ENCODE results near the gene AXDND1. TPM values are rescaled to one million over a fixed set of nuclear protein-coding genes. Genes with fewer than 3 reads are reported as not detected.
"Not testable (repeated sequence)": the region's sequence is repeated elsewhere in the genome, so short reads cannot be mapped to it uniquely, and the experiment has no call there.

AXDND1 gene
- total RNA-seq, 1 experiment from 2014 or later, result 0.53 TPM

DNA sequence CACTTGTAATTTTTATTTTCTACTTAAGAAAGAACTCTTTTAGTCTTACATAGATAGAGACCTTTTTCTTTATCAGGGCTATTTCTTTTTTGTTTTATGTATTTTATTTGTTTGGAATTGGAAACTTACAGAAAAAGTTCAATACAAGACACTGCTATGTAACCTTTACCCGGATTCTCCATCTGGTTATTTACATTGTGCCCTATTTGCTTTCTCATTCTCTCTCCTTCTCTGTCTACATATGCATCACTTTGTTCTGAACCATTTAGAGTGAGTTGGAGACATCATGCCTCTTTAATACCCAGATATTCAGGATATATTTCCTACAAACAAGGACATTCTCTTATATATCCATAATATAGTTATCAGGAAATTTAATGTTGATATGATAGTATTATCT lies 18.3 kb downstream of the AXDND1 start:
- Histone ChIP-seq H3K36me3 (no peaks in the 10 kb centered on the region), H3K9me3 (replicated peaks) (no peaks in the 10 kb centered on the region), H3K4me3 (no peak overlapping the region), H3K27me3 (replicated peaks) (no peaks in the 10 kb centered on the region), H3K27ac (no peak overlapping the region), H3K4me1 (replicated peaks) (no peaks in the 10 kb centered on the region)
- DNase-seq (ENCODE audit: low read depth in 1 of 2, low spot score in 2 of 2), result no peak

DNA sequence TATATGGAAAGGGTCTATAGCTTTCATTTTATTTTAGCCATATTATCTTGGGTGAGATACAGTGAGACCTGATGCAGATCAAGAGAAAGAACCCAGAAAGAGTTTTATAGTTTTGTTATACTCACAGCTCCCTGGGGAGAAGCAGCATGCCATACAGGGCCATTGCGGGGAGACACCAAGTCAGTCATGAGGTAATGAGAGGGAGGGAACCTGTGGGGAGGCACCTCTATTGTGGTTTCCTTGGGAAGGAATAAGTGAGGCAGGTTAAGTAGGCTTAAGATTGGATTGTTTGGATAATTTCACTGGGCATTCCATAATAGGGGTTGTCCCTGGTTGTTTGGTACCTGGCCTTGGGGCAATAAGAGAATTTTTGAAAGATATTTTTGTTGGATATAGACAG lies 19.7 kb downstream of the AXDND1 start:
- no peaks in the 10 kb centered on the region for H3K9me3 ChIP-seq (replicated peaks)
- no peak overlapping the region for H3K27ac ChIP-seq
- H3K4me3 ChIP-seq, result no peak overlapping the region
- no peaks in the 10 kb centered on the region for H3K36me3 ChIP-seq
- H3K27me3 ChIP-seq (replicated peaks), result no peaks in the 10 kb centered on the region
- H3K4me1 ChIP-seq (replicated peaks), result no peaks in the 10 kb centered on the region
- no peak for DNase-seq (ENCODE audit: low read depth in 1 of 2, low spot score in 2 of 2)

DNA sequence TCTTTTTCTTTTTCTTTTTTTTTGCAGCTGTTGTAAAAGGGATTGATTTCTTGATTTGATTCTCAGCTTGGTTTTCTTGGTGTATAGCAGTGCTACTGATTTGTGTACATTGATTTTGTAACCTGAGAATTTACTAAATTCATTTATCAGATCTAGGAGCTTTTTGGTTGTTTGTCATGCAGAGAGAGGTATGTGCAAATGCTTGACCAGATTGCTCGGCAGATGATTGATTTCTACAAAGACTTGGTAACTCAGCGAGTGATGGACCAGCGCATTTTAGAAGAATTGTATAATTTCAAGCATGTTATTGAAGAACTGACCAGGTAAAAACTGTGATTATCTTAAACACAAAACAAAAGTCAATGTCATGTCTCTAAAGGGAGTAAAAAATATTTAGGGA lies 27.9 kb downstream of the AXDND1 start:
- H3K27ac ChIP-seq, result no peak overlapping the region
- DNase-seq (ENCODE audit: low read depth in 1 of 2, low spot score in 2 of 2), result no peak
- H3K4me1 ChIP-seq (replicated peaks), result no peaks in the 10 kb centered on the region
- peaks cover 5% of the 10 kb centered on the region; the same call in 1 of the 2 replicates for H3K9me3 ChIP-seq (replicated peaks)
- H3K27me3 ChIP-seq (replicated peaks), result no peaks in the 10 kb centered on the region
- no peak overlapping the region for H3K4me3 ChIP-seq
- no peaks in the 10 kb centered on the region for H3K36me3 ChIP-seq

DNA sequence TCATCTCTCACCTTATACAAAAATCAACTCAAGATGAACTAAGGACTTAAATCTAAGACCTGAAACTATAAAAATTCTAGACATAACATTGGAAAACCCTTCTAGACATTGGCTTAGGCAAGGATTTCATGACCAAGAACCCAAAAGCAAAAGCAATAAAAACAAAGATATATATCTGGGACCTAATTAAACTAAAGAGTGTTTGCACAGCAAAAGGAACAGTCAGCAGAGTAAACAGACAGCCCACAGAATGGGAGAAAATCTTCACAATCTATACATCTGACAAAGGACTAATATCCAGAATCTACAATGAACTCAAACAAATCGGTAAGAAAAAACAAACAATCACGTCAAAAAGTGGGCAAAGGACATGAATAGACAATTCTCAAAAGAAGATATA lies 33.6 kb downstream of the AXDND1 start:
- not testable (repeated sequence) for H3K4me1 ChIP-seq (replicated peaks); DNase-seq (ENCODE audit: low read depth in 1 of 2, low spot score in 2 of 2); H3K27me3 ChIP-seq (replicated peaks); H3K27ac ChIP-seq; H3K9me3 ChIP-seq (replicated peaks); H3K36me3 ChIP-seq; H3K4me3 ChIP-seq

DNA sequence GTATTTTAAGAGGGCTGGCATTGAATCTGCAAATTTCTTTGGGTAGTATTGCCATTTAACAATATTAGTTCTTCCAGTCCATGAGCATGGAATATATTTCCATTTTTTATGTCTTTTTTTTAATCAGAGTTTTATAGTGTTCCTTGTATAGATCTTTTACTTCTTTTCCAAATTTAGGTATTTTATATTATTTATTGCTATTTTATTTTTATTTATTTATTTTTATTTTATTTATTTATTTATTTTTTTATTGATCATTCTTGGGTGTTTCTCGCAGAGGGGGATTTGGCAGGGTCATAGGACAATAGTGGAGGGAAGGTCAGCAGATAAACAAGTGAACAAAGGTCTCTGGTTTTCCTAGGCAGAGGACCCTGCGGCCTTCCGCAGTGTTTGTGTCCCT lies 52.0 kb downstream of the AXDND1 start:
- not testable (repeated sequence) for H3K27me3 ChIP-seq (replicated peaks); H3K27ac ChIP-seq; DNase-seq (ENCODE audit: low read depth in 1 of 2, low spot score in 2 of 2); H3K9me3 ChIP-seq (replicated peaks); H3K4me1 ChIP-seq (replicated peaks); H3K4me3 ChIP-seq; H3K36me3 ChIP-seq

DNA sequence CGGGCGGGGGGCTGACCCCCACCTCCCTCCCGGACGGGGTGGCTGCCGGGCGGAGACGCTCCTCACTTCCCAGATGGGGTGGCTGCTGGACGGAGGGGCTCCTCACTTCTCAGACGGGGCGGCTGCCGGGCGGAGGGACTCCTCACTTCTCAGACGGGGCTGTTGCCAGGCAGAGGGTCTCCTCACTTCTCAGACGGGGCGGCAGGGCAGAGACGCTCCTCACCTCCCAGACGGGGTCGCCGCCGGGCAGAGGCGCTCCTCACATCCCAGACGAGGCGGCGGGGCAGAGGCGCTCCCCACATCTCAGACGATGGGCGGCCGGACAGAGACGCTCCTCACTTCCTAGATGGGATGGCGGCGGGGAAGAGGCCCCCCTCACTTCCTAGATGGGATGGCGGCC lies 52.9 kb downstream of the AXDND1 start:
- not testable (repeated sequence) for H3K4me3 ChIP-seq; DNase-seq (ENCODE audit: low read depth in 1 of 2, low spot score in 2 of 2); H3K36me3 ChIP-seq; H3K4me1 ChIP-seq (replicated peaks); H3K27me3 ChIP-seq (replicated peaks); H3K9me3 ChIP-seq (replicated peaks); H3K27ac ChIP-seq

DNA sequence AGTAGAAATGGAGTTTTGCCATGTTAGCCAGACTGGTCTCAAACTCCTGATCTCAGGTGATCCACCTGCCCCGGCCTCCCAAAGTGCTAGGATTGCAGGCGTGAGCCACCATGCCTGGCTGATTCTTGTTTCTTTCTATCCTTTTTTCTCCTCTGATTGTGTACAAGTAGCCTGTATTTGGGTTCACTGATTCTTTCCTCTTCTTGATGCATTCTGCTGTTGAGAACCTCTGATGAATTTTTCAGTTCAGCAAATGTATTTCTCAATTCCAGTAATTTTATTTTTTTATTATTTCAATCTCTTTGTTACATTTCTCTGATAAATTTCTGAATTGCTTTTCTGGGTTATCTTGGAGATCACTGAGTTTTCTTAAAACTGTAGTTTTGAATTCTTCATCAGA lies 58.8 kb downstream of the AXDND1 start:
- H3K36me3 ChIP-seq, result no peaks in the 10 kb centered on the region
- no peaks in the 10 kb centered on the region for H3K4me1 ChIP-seq (replicated peaks)
- DNase-seq (ENCODE audit: low read depth in 1 of 2, low spot score in 2 of 2), result no peak
- H3K9me3 ChIP-seq (replicated peaks), result no peaks in the 10 kb centered on the region; the same call in 1 of the 2 replicates
- peaks cover 6% of the 10 kb centered on the region; the same call in 1 of the 2 replicates for H3K27me3 ChIP-seq (replicated peaks)
- H3K27ac ChIP-seq, result no peak overlapping the region
- no peak overlapping the region for H3K4me3 ChIP-seq

DNA sequence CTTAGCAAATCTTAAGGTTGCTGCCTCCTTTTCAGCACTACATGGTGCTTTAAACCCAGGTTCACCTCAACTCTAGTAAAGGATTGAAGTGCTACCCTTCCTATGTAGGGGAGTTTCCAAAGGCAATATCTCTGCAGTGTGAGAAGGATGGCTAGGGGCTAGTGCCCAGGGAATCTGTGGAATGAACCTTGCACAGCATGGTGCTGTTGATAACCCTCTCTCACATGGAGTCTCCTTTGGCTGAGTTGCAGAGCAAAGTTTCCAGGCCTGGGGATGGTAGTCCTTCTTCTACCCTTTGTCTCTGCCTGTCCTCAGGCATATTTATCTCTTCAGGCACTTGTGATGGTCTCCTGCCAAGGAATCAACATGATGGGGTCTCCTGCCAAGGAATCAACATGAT lies 59.4 kb downstream of the AXDND1 start:
- no peak for DNase-seq (ENCODE audit: low read depth in 1 of 2, low spot score in 2 of 2)
- H3K4me3 ChIP-seq, result no peak overlapping the region
- peaks cover 1% of the 10 kb centered on the region; the same call in 1 of the 2 replicates for H3K27me3 ChIP-seq (replicated peaks)
- H3K9me3 ChIP-seq (replicated peaks), result no peaks in the 10 kb centered on the region; the same call in 1 of the 2 replicates
- no peaks in the 10 kb centered on the region for H3K4me1 ChIP-seq (replicated peaks)
- H3K36me3 ChIP-seq, result no peaks in the 10 kb centered on the region
- H3K27ac ChIP-seq, result no peak overlapping the region

DNA sequence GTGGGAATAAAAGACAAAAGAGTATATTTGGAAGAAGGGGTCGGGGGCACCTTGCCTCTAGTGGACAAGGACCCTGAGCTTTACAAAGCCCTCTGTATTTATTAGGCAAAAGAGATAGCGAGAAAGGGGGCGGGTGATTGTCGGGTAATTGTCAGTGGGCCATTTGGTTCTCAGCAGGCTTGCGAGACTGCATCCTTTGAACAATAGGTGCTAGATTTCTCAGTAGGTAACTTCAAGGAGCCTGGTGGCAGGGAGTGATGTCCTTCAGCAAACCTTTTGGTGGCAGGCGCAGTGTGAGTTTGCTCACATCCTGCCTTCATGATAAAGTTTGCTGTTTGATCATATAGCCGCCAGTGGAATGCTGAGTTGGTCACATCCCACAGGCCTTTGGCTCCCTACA lies 71.4 kb downstream of the AXDND1 start:
- DNase-seq (ENCODE audit: low read depth in 1 of 2, low spot score in 2 of 2), result no peak
- H3K4me1 ChIP-seq (replicated peaks), result no peaks in the 10 kb centered on the region
- no peak overlapping the region for H3K27ac ChIP-seq
- H3K36me3 ChIP-seq, result no peaks in the 10 kb centered on the region
- H3K27me3 ChIP-seq (replicated peaks), result 0 out of 2 replicates have a peak, but pooled peaks cover 3% of the 10 kb centered on the region
- H3K4me3 ChIP-seq, result no peak overlapping the region
- no peaks in the 10 kb centered on the region for H3K9me3 ChIP-seq (replicated peaks)

DNA sequence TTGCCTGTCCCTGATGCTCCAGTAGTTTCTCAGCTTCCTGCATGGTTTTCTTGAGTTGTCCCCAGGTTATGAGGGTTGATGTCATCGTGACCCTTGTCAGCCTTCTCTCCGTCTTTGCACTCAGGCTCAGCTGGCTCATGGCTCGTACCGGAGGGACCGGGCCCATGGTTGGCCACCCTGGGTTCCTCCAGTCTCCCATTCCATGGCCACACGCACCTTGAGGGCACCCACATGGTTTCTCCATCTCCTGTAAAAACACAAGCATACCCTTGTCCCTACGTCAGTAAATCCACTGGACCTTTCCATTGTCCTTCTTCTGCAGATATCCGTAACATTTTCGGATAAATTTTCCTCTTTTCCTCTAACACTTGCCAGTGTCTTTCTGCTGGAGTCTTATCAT lies 73.9 kb downstream of the AXDND1 start:
- H3K4me3 ChIP-seq; H3K4me1 ChIP-seq (replicated peaks); DNase-seq (ENCODE audit: low read depth in 1 of 2, low spot score in 2 of 2); H3K36me3 ChIP-seq; H3K9me3 ChIP-seq (replicated peaks); H3K27ac ChIP-seq; H3K27me3 ChIP-seq (replicated peaks): not testable (repeated sequence)

DNA sequence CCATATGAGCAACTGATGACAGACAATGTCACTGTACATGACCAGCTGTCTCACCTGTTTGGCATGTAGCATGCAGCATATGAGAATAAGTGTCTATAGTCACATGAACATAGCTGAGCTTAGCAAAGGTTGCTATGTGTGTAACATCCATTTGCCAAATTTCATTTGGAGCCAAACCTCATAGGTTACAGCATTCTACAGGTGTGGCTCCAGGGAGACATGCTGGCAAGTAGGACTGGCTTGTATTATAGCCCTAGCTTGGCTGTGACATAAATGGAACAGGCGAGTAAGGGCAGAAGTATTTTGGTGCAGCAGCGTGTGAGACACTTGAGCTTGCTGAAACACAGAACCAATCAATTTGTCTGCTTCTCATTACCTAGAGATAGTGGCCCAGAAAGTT lies 74.5 kb downstream of the AXDND1 start:
- H3K9me3 ChIP-seq (replicated peaks); H3K27ac ChIP-seq; H3K27me3 ChIP-seq (replicated peaks); H3K4me1 ChIP-seq (replicated peaks); H3K36me3 ChIP-seq; DNase-seq (ENCODE audit: low read depth in 1 of 2, low spot score in 2 of 2); H3K4me3 ChIP-seq: not testable (repeated sequence)

DNA sequence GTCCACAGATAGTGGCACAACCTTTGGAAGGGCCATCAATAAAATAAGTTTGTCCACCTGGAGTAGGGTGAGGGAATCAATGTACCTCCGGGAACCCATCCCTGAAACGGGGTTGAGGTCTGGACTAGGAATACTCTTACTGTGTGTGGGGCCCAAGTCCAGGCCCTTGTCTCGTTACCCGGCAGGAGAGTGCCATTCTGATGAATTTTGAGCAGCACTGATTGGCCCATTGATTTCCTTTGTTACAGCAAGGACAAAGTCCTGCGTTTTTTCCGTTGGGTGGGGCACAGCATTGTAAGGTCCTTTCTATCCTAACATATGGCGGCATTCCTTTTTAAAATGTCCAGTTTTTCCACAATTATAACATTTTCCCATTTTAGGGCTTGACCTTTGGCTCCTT lies 75.2 kb downstream of the AXDND1 start:
- Histone ChIP-seq H3K9me3 (replicated peaks) (no peaks in the 10 kb centered on the region), H3K36me3 (no peaks in the 10 kb centered on the region), H3K27me3 (replicated peaks) (peaks cover 8% of the 10 kb centered on the region; the same call in 1 of the 2 replicates), H3K4me1 (replicated peaks) (no peaks in the 10 kb centered on the region), H3K27ac (no peak overlapping the region), H3K4me3 (no peak overlapping the region)
- no peak for DNase-seq (ENCODE audit: low read depth in 1 of 2, low spot score in 2 of 2)

DNA sequence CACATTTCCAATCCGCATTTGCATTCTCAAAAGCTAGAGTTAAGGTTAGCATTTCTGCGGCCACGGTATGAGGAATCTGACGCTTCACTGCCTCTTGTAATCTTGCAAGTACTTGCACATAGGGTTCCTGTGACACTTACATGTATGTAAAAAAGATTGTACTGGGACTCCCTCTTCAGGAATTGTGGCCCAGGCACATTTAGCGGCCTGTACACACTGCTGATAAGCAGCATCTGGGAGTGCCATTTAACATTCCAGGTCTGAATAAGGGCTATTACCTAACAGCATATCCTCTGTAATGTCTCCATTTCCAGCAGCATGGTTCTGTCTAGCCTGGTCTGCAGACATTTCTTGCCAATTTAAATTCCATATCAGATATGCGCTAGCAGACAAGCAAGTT lies 75.7 kb downstream of the AXDND1 start:
- Histone ChIP-seq H3K4me1 (replicated peaks) (no peaks in the 10 kb centered on the region), H3K27me3 (replicated peaks) (peaks cover 8% of the 10 kb centered on the region; the same call in 1 of the 2 replicates), H3K36me3 (no peaks in the 10 kb centered on the region), H3K27ac (no peak overlapping the region), H3K9me3 (replicated peaks) (no peaks in the 10 kb centered on the region), H3K4me3 (no peak overlapping the region)
- no peak for DNase-seq (ENCODE audit: low read depth in 1 of 2, low spot score in 2 of 2)

DNA sequence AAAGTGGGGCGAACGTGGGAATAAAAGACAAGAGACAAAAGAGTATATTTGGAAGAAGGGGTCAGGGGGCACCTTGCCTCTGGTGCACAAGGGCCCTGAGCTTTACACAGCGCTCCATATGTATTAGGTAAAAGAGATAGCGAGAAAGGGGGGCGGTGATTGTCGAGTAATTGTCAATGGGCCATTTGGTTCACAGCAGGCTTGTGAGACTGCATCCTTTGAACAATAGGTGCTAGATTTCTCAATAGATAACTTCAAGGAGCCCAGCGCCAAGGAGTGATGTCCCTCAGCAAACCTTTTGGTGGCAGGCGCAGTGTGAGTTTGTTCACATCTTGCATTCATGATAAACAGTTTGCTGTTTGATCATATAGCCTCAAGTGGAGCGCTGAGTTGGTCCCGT lies 77.1 kb downstream of the AXDND1 start:
- DNase-seq (ENCODE audit: low read depth in 1 of 2, low spot score in 2 of 2); H3K4me3 ChIP-seq; H3K4me1 ChIP-seq (replicated peaks); H3K27ac ChIP-seq; H3K36me3 ChIP-seq; H3K9me3 ChIP-seq (replicated peaks): not testable (repeated sequence)
- peaks cover 14% of the 10 kb centered on the region; the same call in 1 of the 2 replicates for H3K27me3 ChIP-seq (replicated peaks)

DNA sequence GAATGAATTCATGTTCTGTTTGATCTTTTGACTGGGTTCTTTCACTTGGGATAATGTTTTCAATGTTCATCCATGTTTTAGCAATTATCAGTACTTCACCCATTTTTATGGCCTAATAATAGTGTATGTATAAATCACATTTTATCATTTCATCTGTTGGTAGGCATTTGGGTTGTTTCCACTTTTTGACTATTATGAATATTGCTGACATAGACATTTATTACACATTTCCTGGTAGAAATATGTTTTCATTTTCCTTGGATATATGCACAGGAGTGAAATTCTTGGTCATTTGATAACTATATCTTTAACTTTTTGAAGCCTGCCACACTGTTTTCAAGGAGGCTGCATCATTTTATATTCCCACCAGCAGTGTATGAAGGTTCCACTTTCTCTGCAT lies 79.8 kb downstream of the AXDND1 start:
- Histone ChIP-seq H3K9me3 (replicated peaks) (no peaks in the 10 kb centered on the region), H3K27me3 (replicated peaks) (peaks cover 18% of the 10 kb centered on the region; the same call in 1 of the 2 replicates), H3K4me1 (replicated peaks) (no peaks in the 10 kb centered on the region), H3K27ac (no peak overlapping the region), H3K4me3 (no peak overlapping the region), H3K36me3 (no peaks in the 10 kb centered on the region)
- no peak for DNase-seq (ENCODE audit: low read depth in 1 of 2, low spot score in 2 of 2)

Data from SJSA1 (cell line).